Caco-2 (cell line): Measurements from ENCODE around the gene MOB3C. TPM values are rescaled to one million over a fixed set of nuclear protein-coding genes. Genes with fewer than 3 reads are reported as not detected.

Experiments
- BruUV-seq: library from RNA; stranded (reverse); fragments of 400-500 nt; replicated peaks from 2 replicates; lab custom pipeline; 2021; lab: Mats Ljungman, UMichigan
- CTCF ChIA-PET: fragments of 300-600 bp; sonication (Branson Sonifier 250); formaldehyde crosslinking; loops from one replicate; lab custom pipeline; 2022; ENCODE audit warnings: antibody characterized with exemption; lab: Charles Lee
- POLR2A ChIA-PET: fragments of 300-600 bp; sonication (Branson Sonifier 250); formaldehyde crosslinking; loops from one replicate; lab custom pipeline; 2022; ENCODE audit warnings: antibody characterized with exemption; lab: Charles Lee
- DNase-seq, 2 experiments: peaks; one replicate each; pipeline versions ENCODE4 v3.0.0 to v3.0.0-alpha.2; 2020 to 2022
- H3K27me3 ChIP-seq: replicated peaks from 2 replicates; pipeline ENCODE4 v1.6.0; 2011; ENCODE audit warnings: low read length; ENCODE audit not compliant: control insufficient read depth, insufficient read depth
- H3K36me3 ChIP-seq: 2 replicates; pipeline ENCODE4 v1.5.1; 2011; ENCODE audit warnings: low read length; ENCODE audit not compliant: control insufficient read depth, insufficient read depth
- H3K4me1 ChIP-seq: fragments of 250-450 bp; sonication (Bioruptor Pico); 2 replicates; pipeline ENCODE4 v1.5.1; 2020; ENCODE audit warnings: mild to moderate bottlenecking
- H3K4me3 ChIP-seq: 2 replicates; pipeline ENCODE4 v1.5.1; 2011; ENCODE audit warnings: low read depth, mild to moderate bottlenecking, control low read depth, low read length
- H3K9me3 ChIP-seq: fragments of 250-450 bp; sonication (Bioruptor Pico); 2 replicates; pipeline ENCODE4 v1.5.1; 2020; ENCODE audit warnings: mild to moderate bottlenecking, moderate library complexity
- H3K27ac Mint-ChIP-seq: one replicate; pipeline ENCODE4 v1.8.0; 2022; ENCODE audit warnings: mixed read lengths; ENCODE audit not compliant: unreplicated experiment
- H3K27me3 Mint-ChIP-seq: one replicate; pipeline ENCODE4 v1.8.0; 2022; ENCODE audit warnings: mixed read lengths; ENCODE audit not compliant: insufficient read depth, unreplicated experiment
- H3K36me3 Mint-ChIP-seq: one replicate; pipeline ENCODE4 v1.8.0; 2022; ENCODE audit warnings: mild to moderate bottlenecking, mixed read lengths; ENCODE audit not compliant: insufficient read depth, unreplicated experiment
- H3K4me1 Mint-ChIP-seq: one replicate; pipeline ENCODE4 v1.8.0; 2022; ENCODE audit warnings: low read depth, mixed read lengths; ENCODE audit not compliant: unreplicated experiment
- H3K4me3 Mint-ChIP-seq: one replicate; pipeline ENCODE4 v1.8.0; 2022; ENCODE audit warnings: mild to moderate bottlenecking, moderate library complexity, mixed read lengths; ENCODE audit not compliant: unreplicated experiment
- H3K9me3 Mint-ChIP-seq: one replicate; pipeline ENCODE4 v1.8.0; 2022; ENCODE audit warnings: mixed read lengths; ENCODE audit not compliant: unreplicated experiment
- CTCF ChIP-seq, 2 experiments: fragments of 200-600 bp in 1 of 2; IDR thresholded peaks; 1 replicate in 1 of 2; 2 replicates in 1 of 2; pipeline versions ENCODE4 v1.5.1 to v1.8.0; 2011 to 2022; ENCODE audit warnings: antibody characterized with exemption in 1 of 2, control low read depth in 1 of 2, inconsistent platforms in 1 of 2, low read depth in 1 of 2, low read length in 1 of 2, mild to moderate bottlenecking in 1 of 2, moderate library complexity in 1 of 2; ENCODE audit not compliant: insufficient read depth in 1 of 2, severe bottlenecking in 1 of 2, unreplicated experiment in 1 of 2
- intact Hi-C: fragments of 100-400 bp; cut with micrococcal nuclease; formaldehyde crosslinking; loops from one replicate; pipeline ENCODE4 v1.10.0; 2022; ENCODE audit not compliant: unreplicated experiment
- total RNA-seq: library from RNA; stranded (reverse); gene quantifications from 2 replicates; pipeline ENCODE4 v1.2.3, GENCODE V29; 2022

Gene MOB3C
- total RNA-seq, 1 experiment from 2014 or later = 1.6 TPM

DNA sequence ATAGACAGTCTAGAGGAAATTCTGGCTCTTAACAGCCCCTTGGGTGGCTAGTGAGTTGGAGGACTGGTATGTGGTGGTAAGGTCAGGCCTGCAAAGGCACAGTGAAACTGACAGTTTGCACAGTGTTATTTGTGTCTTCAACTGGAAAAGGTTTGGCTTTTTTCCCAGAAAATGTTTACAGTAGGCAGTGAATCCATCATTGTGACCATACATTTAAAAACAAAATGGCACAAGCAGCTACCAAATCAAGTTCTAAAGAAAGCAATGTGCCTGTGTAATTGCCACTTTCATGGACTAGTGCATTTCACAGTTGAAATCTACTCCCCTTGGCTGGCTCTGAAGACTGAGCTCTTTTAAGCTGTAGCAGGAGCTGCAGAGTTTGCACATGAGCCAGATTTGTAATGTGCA is 26.8 kb upstream of the MOB3C start:
- ChIA-PET POLR2A (no interaction called here), CTCF (no interaction called here)
- no peaks in the 10 kb centered on the region for H3K9me3 ChIP-seq
- H3K27me3 Mint-ChIP-seq = no peaks in the 10 kb centered on the region
- BruUV-seq = no TSS peak
- no peak for TF ChIP-seq CTCF (IDR thresholded peaks at IDR 0.05; ENCODE audit: insufficient read depth in 1 of 2, low read depth in 1 of 2, low read length in 1 of 2, severe bottlenecking in 1 of 2, unreplicated experiment in 1 of 2)
- no peak overlapping the region for H3K27ac Mint-ChIP-seq
- no peak overlapping the region for H3K4me3 ChIP-seq
- peaks cover 10% of the 10 kb centered on the region for H3K4me1 Mint-ChIP-seq
- no peak for DNase-seq
- no peak overlapping the region for H3K4me3 Mint-ChIP-seq
- H3K36me3 Mint-ChIP-seq = peaks cover 6% of the 10 kb centered on the region
- H3K9me3 Mint-ChIP-seq = no peaks in the 10 kb centered on the region
- no peaks in the 10 kb centered on the region for H3K36me3 ChIP-seq
- H3K4me1 ChIP-seq = no peaks in the 10 kb centered on the region; the same call in 1 of the 2 replicates
- intact Hi-C loops = no loop called here
- H3K27me3 ChIP-seq = no peaks in the 10 kb centered on the region

DNA sequence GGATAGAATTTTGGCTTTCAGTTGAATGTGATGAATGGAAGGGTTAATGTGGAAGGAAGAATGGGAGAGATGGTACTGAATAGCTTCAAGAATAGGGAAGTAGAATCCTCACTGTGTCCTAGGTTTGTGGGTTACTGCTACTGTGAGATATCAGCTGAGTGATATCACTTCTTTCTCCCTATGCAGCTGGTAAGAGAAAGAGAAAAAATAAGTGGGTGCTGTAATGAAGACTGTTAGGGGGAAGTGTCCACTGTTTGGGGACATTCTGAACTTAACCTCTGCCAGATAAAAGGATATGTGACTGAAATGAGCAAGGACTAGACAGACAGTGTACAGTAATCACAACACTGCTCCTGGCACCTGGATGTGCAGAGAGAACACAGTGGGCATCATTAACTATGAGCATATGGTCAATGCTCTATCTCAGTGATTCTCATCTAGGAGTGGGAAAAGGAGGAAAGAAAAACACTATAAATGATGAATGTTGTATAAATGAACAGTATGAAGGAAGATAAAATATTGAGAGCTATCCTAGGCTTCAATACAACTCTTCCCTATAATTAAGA is 25.6 kb upstream of the MOB3C start:
- H3K27ac Mint-ChIP-seq = no peak overlapping the region
- Histone ChIP-seq H3K27me3 (no peaks in the 10 kb centered on the region), H3K9me3 (no peaks in the 10 kb centered on the region), H3K36me3 (no peaks in the 10 kb centered on the region), H3K4me3 (no peak overlapping the region), H3K4me1 (no peaks in the 10 kb centered on the region; the same call in 1 of the 2 replicates)
- DNase-seq = no peak
- no peak for TF ChIP-seq CTCF (IDR thresholded peaks at IDR 0.05; ENCODE audit: insufficient read depth in 1 of 2, low read depth in 1 of 2, low read length in 1 of 2, severe bottlenecking in 1 of 2, unreplicated experiment in 1 of 2)
- ChIA-PET CTCF (no interaction called here), POLR2A (no interaction called here)
- no peaks in the 10 kb centered on the region for H3K27me3 Mint-ChIP-seq
- intact Hi-C loops = no loop called here
- no peaks in the 10 kb centered on the region for H3K9me3 Mint-ChIP-seq
- H3K4me3 Mint-ChIP-seq = no peak overlapping the region
- BruUV-seq = no TSS peak
- H3K36me3 Mint-ChIP-seq = peaks cover 6% of the 10 kb centered on the region
- peaks cover 10% of the 10 kb centered on the region for H3K4me1 Mint-ChIP-seq

GRCh38 chr1:46639547-46639946 is 22.9 kb upstream of the MOB3C start:
- Histone ChIP-seq H3K4me3 (no peak overlapping the region), H3K9me3 (no peaks in the 10 kb centered on the region), H3K36me3 (no peaks in the 10 kb centered on the region), H3K4me1 (no peaks in the 10 kb centered on the region; the same call in 1 of the 2 replicates), H3K27me3 (no peaks in the 10 kb centered on the region)
- intact Hi-C loops = no loop called here
- Mint-ChIP-seq H3K27ac (no peak overlapping the region), H3K27me3 (no peaks in the 10 kb centered on the region), H3K9me3 (no peaks in the 10 kb centered on the region), H3K4me1 (peaks cover 10% of the 10 kb centered on the region), H3K4me3 (no peak overlapping the region), H3K36me3 (peaks cover 6% of the 10 kb centered on the region)
- BruUV-seq = no TSS peak
- TF ChIP-seq CTCF (IDR thresholded peaks at IDR 0.05; ENCODE audit: insufficient read depth in 1 of 2, low read depth in 1 of 2, low read length in 1 of 2, severe bottlenecking in 1 of 2, unreplicated experiment in 1 of 2) = no peak
- ChIA-PET POLR2A (interaction anchor here (0.6 kb wide), 1 partner anchor 33 kb away, joined by 3 read pairs; no protein-coding TSS in a partner anchor), CTCF (no interaction called here)
- DNase-seq = no peak
